HL-60 (cell line): ENCODE measurements around the gene MYEOV.

Experiments
- CTCF ChIP-seq: IDR thresholded peaks from one replicate; pipeline ENCODE4 v1.5.1; 2011; ENCODE audit warnings: low read length, control low read depth, inconsistent platforms; ENCODE audit not compliant: insufficient read depth
- GABPA ChIP-seq: IDR thresholded peaks from 2 replicates; pipeline ENCODE4 v1.6.1; 2012; ENCODE audit warnings: low read depth
- POLR2AphosphoS5 ChIP-seq: IDR thresholded peaks from 2 replicates; pipeline ENCODE4 v1.6.1; 2012; ENCODE audit warnings: low read depth
- REST ChIP-seq: IDR thresholded peaks from 2 replicates; pipeline ENCODE4 v1.6.1; 2012; ENCODE audit warnings: low read depth; ENCODE audit not compliant: insufficient replicate concordance
- SPI1 ChIP-seq: IDR thresholded peaks from 2 replicates; pipeline ENCODE4 v1.6.1; 2012; ENCODE audit warnings: low read depth, mild to moderate bottlenecking, borderline replicate concordance

GRCh38 chr11:69319255-69320106 is 25.5 kb downstream of the MYEOV start:
- TF ChIP-seq CTCF = no peak
- no peak for TF ChIP-seq REST
- TF ChIP-seq POLR2AphosphoS5 = no peak
- TF ChIP-seq SPI1 = no peak
- TF ChIP-seq GABPA = no peak
